Thoracic aorta (tissue), 2 donors: ENCODE measurements around the gene PDXP. TPM values are rescaled to one million over a fixed set of nuclear protein-coding genes. Genes with fewer than 3 reads are reported as not detected.

Experiments
- ATAC-seq: fragments of 150-250 bp; one replicate; pipeline ENCODE4 v1.8.0; 2017; ENCODE audit warnings: low read depth; ENCODE audit not compliant: insufficient number of reproducible peaks, low FRiP score
- DNase-seq: peaks from one replicate; pipeline ENCODE4 v3.0.0-alpha.2; 2020; ENCODE audit warnings: low spot score
- H3K27ac ChIP-seq, 2 donors: fragments of 200-600 bp; sonication (generic); 1 replicate in 1 of 2; 2 replicates in 1 of 2; pipeline ENCODE4 v1.5.1; 2016; ENCODE audit warnings: mild to moderate bottlenecking in 2 of 2, moderate library complexity in 2 of 2
- H3K27me3 ChIP-seq: fragments of 200-600 bp; sonication (generic); replicated peaks from 2 replicates; pipeline ENCODE4 v1.6.0; 2016; ENCODE audit warnings: mild to moderate bottlenecking; ENCODE audit not compliant: insufficient read depth
- H3K36me3 ChIP-seq: fragments of 200-600 bp; sonication (generic); one replicate; pipeline ENCODE4 v1.5.1; 2016
- H3K4me1 ChIP-seq, 2 donors: fragments of 200-600 bp; sonication (generic); 1 replicate in 1 of 2; 2 replicates in 1 of 2; pipeline versions ENCODE4 v1.5.1 to v1.6.0; 2016; ENCODE audit warnings: low read depth in 2 of 2, mild to moderate bottlenecking in 1 of 2; ENCODE audit not compliant: control insufficient read depth in 1 of 2
- H3K4me3 ChIP-seq: fragments of 200-600 bp; sonication (generic); 2 replicates; pipeline ENCODE4 v1.5.1; 2016; ENCODE audit warnings: mild to moderate bottlenecking
- H3K9me3 ChIP-seq: fragments of 200-600 bp; sonication (generic); 2 replicates; pipeline ENCODE4 v1.5.1; 2016
- total RNA-seq, 2 donors: library from RNA; depleted of rRNA; stranded (reverse); fragments of >200 nt; gene quantifications; one replicate each; pipeline versions ENCODE4 v1.1.0 to v1.2.3, GENCODE V29; 2016
- TF ChIP-seq, protein P1 (sequence below): fragments of 200-600 bp; sonication (generic); IDR thresholded peaks from one replicate; pipeline ENCODE4 v1.5.1; 2019; ENCODE audit warnings: antibody characterized with exemption

Gene PDXP
- total RNA-seq, 2 donors from 2014 or later = 6.3 to 13.8 TPM

DNA sequence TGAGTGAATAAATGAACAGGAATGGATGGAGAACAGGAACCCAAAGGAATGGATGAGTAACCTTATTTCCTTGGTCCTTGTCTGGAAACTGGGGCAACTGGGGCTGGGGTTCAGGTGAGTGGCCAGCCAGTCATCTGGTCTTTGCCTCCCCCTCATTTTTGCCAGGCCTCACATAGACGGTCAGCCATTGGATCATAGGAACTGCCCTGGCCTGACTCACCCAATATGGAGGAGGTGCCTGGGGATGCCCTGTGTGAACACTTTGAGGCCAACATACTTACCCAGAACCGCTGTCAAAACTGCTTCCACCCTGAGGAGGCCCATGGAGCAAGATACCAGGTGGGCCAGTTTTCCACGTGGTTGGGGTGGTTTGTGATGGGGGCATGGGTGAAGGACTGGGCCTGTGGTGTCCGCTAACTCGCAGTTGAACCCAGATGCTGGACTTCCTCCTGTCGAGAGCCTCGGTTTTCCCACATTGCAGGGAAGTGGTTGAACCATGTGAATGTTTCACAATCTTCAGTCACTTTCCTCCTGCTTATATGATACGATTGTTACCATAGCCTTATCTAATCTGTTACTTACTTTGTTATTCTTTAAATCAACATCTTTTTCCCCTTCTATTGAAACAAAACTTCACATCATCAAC, 42.7 kb downstream of the PDXP start:
- no peak overlapping the region for H3K27ac ChIP-seq
- DNase-seq (no peak), ATAC-seq (no peak)
- TF ChIP-seq, protein P1, sequence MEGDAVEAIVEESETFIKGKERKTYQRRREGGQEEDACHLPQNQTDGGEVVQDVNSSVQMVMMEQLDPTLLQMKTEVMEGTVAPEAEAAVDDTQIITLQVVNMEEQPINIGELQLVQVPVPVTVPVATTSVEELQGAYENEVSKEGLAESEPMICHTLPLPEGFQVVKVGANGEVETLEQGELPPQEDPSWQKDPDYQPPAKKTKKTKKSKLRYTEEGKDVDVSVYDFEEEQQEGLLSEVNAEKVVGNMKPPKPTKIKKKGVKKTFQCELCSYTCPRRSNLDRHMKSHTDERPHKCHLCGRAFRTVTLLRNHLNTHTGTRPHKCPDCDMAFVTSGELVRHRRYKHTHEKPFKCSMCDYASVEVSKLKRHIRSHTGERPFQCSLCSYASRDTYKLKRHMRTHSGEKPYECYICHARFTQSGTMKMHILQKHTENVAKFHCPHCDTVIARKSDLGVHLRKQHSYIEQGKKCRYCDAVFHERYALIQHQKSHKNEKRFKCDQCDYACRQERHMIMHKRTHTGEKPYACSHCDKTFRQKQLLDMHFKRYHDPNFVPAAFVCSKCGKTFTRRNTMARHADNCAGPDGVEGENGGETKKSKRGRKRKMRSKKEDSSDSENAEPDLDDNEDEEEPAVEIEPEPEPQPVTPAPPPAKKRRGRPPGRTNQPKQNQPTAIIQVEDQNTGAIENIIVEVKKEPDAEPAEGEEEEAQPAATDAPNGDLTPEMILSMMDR = no peak
- H3K36me3 ChIP-seq = no peaks in the 10 kb centered on the region
- H3K27me3 ChIP-seq = no peaks in the 10 kb centered on the region
- H3K4me3 ChIP-seq = no peak overlapping the region
- no peaks in the 10 kb centered on the region for H3K9me3 ChIP-seq
- H3K4me1 ChIP-seq = peaks cover 4% of the 10 kb centered on the region in 2 donors

DNA sequence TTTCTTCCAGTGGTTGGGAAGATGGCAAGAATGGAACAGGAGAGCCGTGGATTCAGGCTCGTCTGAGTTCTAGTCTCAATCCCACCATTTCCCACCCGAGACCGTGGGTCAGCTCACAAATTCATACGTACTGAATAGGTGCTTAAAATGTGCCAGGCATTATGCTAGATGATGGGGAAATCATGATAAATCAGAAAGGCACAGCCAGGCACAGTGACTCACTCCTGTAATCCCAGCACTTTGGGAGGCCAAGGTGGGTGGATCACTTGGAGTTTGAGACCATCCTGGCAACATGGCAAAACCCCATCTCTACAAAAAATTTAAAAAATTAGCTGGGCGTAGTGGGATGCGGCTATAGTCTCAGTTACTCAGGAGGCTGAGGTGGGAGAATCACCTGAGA, 45.4 kb downstream of the PDXP start:
- Histone ChIP-seq H3K27ac (no peak overlapping the region), H3K4me3 (no peak overlapping the region), H3K27me3 (no peaks in the 10 kb centered on the region), H3K9me3 (no peaks in the 10 kb centered on the region), H3K36me3 (no peaks in the 10 kb centered on the region), H3K4me1 (no peaks in the 10 kb centered on the region)
- DNase-seq (no peak), ATAC-seq (no peak)
- TF ChIP-seq, protein P1 = no peak

DNA sequence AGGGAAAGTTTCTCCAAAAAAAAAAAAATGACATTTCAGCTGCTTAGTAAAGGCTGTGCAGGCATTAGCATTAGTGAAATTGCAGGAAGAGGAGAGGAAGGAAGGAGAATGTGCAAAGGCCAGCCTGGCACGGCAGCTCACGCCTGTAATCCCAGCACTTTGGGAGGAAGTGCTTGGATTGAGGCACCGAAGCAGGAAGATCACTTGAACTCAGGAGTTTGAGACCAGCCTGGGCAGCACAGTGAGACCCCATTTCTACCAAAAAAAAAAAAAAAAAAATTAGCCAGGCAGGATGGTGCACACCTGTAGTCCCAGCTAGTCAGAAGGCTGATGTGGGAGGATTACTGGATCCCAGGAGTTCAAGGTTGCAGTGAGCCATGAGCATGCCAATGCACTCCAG, 46.1 kb downstream of the PDXP start:
- TF ChIP-seq, protein P1 = no peak
- no peak for ATAC-seq
- no peak overlapping the region for H3K4me3 ChIP-seq
- no peaks in the 10 kb centered on the region for H3K36me3 ChIP-seq
- no peak for DNase-seq
- no peak overlapping the region for H3K27ac ChIP-seq
- no peaks in the 10 kb centered on the region for H3K4me1 ChIP-seq
- no peaks in the 10 kb centered on the region for H3K9me3 ChIP-seq
- no peaks in the 10 kb centered on the region for H3K27me3 ChIP-seq

DNA sequence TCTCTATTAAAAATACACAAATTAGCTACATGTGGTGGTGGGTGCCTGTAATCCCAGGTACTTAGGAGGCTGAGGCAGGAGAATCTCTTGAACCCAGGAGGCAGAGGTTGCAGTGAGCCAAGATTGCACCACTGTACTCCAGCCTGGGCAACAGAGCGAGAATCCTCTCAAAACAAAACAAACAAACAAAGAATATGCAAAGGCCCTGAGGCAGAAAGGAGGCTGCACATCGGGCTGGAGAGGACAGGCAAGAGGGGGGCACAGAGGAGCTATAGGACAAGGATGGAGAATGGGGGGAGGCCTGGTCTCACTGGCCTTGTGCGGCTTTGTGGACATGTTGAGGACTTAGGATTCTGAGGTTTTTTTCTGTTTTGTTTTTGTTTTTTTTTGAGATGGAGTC, 46.7 kb downstream of the PDXP start:
- no peaks in the 10 kb centered on the region for H3K4me1 ChIP-seq
- DNase-seq (no peak), ATAC-seq (no peak)
- TF ChIP-seq, protein P1 = no peak
- H3K27ac ChIP-seq = no peak overlapping the region
- H3K36me3 ChIP-seq = no peaks in the 10 kb centered on the region
- H3K9me3 ChIP-seq = no peaks in the 10 kb centered on the region
- H3K4me3 ChIP-seq = no peak overlapping the region
- no peaks in the 10 kb centered on the region for H3K27me3 ChIP-seq

DNA sequence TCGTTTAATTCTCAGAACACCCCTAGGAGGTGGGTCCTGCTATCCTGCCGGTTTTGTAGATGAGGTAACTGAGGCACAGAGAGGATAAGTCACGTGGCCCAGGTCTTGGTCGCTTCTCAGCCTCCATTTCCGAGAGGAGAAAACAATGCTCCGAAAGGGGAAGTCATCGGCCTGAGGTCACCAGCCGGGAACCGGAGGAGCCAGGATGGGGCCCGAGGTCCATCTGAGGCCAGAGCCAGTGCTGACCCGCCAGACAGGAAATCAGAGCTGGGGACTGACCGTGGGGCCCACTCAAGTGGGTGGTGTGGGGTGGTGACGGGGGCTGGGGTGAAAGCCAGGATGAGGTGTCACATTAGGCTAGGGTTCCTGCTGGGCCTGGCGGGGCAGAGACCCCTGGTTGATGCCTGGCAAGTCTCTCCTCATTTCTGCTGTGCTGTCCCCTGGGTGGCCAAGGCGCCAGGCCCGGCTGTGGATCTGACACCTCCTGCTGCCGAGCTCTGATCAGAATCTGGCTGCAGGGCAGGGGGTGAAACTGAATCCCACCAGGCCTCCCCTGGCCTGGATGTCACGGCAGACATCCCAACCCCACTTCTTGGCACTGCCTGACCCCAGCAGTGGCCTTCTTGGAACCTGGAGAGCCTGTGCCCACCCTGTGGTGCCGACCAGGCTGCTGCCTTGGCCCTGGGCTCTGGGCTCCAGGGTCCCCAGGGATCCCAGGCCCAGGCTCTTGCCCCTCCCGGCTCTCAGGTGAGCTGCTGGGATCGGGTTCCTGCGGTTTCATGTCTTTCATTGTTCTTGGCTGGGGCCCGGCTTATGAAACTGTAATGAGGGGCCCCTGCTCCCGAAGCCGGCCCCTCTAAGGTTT, 50.3 kb downstream of the PDXP start:
- Histone ChIP-seq H3K4me3 (no peak overlapping the region), H3K9me3 (no peaks in the 10 kb centered on the region), H3K4me1 (no peaks in the 10 kb centered on the region), H3K36me3 (no peaks in the 10 kb centered on the region), H3K27ac (no peak overlapping the region), H3K27me3 (no peaks in the 10 kb centered on the region)
- DNase-seq (no peak), ATAC-seq (no peak)
- TF ChIP-seq, protein P1 = no peak
